MCF 10A (cell line): ENCODE data around the gene GTF3C5. TPM values are rescaled to one million over a fixed set of nuclear protein-coding genes. Genes with fewer than 3 reads are reported as not detected.
A peak's percentile ranks its signal among the peaks of the same experiment; 100 is the strongest.

Experiments used
- BruUV-seq: library from RNA; stranded (reverse); fragments of 400-500 nt; replicated peaks from 2 replicates; lab custom pipeline; 2021; lab: Mats Ljungman, UMichigan
- CTCF ChIA-PET: fragments of 300-600 bp; sonication (Branson Sonifier 250); formaldehyde crosslinking; extraction: SDS; loops from one replicate; lab custom pipeline; 2021; ENCODE audit warnings: antibody characterized with exemption, inconsistent platforms; lab: Yijun Ruan, JAX
- POLR2A ChIA-PET: fragments of 300-600, 350-650 bp; sonication (Branson Sonifier 250); formaldehyde crosslinking; extraction: SDS; loops from one replicate; lab custom pipeline; 2020; ENCODE audit warnings: antibody characterized with exemption, inconsistent platforms; lab: Yijun Ruan, JAX
- DNase-seq: peaks from one replicate; pipeline ENCODE4 v3.0.0-alpha.2; 2018; ENCODE audit not compliant: unreplicated experiment
- H3K27ac Mint-ChIP-seq: one replicate; pipeline ENCODE4 v1.8.0; 2022; ENCODE audit warnings: mild to moderate bottlenecking, low read depth, mixed read lengths; ENCODE audit not compliant: unreplicated experiment
- H3K27me3 Mint-ChIP-seq: one replicate; pipeline ENCODE4 v1.8.0; 2022; ENCODE audit warnings: mixed read lengths; ENCODE audit not compliant: insufficient read depth, unreplicated experiment
- H3K36me3 Mint-ChIP-seq: one replicate; pipeline ENCODE4 v1.8.0; 2022; ENCODE audit warnings: mild to moderate bottlenecking, moderate library complexity, mixed read lengths; ENCODE audit not compliant: insufficient read depth, unreplicated experiment
- H3K4me1 Mint-ChIP-seq: one replicate; pipeline ENCODE4 v1.8.0; 2022; ENCODE audit warnings: mixed read lengths; ENCODE audit not compliant: insufficient read depth, unreplicated experiment
- H3K4me3 Mint-ChIP-seq: one replicate; pipeline ENCODE4 v1.8.0; 2022; ENCODE audit warnings: mild to moderate bottlenecking, moderate library complexity, mixed read lengths; ENCODE audit not compliant: unreplicated experiment
- H3K9me3 Mint-ChIP-seq: one replicate; pipeline ENCODE4 v1.8.0; 2022; ENCODE audit warnings: mixed read lengths; ENCODE audit not compliant: unreplicated experiment
- intact Hi-C: fragments of 100-400 bp; cut with micrococcal nuclease; formaldehyde crosslinking; loops from 2 replicates; pipeline ENCODE4 v1.14.1; 2022
- microRNA-seq: library from miRNA; unstranded; fragments of <30 nt; microRNA quantifications from one replicate; pipeline ENCODE4 v1.2.0, GENCODE V29; 2022
- total RNA-seq: library from RNA; stranded (reverse); gene quantifications from 2 replicates; pipeline ENCODE4 v1.2.3, GENCODE V29; 2022
- TF ChIP-seq, protein P1 (sequence below): fragments of 200-600 bp; IDR thresholded peaks from one replicate; pipeline ENCODE4 v1.8.0; 2022; ENCODE audit warnings: antibody characterized with exemption, mild to moderate bottlenecking; ENCODE audit not compliant: unreplicated experiment

Gene GTF3C5
- total RNA-seq, 1 experiment from 2014 or later, result 55.4 TPM

- TF ChIP-seq, protein P1, sequence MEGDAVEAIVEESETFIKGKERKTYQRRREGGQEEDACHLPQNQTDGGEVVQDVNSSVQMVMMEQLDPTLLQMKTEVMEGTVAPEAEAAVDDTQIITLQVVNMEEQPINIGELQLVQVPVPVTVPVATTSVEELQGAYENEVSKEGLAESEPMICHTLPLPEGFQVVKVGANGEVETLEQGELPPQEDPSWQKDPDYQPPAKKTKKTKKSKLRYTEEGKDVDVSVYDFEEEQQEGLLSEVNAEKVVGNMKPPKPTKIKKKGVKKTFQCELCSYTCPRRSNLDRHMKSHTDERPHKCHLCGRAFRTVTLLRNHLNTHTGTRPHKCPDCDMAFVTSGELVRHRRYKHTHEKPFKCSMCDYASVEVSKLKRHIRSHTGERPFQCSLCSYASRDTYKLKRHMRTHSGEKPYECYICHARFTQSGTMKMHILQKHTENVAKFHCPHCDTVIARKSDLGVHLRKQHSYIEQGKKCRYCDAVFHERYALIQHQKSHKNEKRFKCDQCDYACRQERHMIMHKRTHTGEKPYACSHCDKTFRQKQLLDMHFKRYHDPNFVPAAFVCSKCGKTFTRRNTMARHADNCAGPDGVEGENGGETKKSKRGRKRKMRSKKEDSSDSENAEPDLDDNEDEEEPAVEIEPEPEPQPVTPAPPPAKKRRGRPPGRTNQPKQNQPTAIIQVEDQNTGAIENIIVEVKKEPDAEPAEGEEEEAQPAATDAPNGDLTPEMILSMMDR, result no peak
Measured at GRCh38 chr9:133106511-133107244, 75.9 kb downstream of the GTF3C5 start.

DNA sequence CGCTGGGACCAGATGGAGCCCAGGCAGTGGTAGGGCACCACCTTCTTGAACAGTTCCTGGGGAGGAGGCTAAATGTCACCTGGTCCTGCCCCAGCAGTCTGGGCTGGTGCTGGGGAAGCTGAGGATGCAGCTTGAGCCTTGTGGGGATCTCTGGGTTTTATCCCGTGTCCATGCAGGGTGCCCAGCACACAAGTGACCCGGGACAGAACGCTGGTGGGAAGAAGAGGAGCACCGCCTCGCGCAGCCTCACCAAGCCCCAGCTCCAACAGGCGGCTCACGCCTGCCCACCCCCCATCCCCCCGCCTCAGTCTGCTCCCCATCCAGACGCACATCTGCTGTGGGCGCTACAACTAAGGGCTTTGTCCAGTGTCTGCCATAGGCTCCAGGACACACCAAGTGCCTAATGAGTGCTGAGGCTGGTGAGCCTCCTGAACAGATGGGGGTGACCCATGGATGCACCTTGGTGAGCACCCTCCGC lies 76.5 kb downstream of the GTF3C5 start:
- no TSS peak for BruUV-seq
- Mint-ChIP-seq H3K4me1 (no peaks in the 10 kb centered on the region), H3K27me3 (no peaks in the 10 kb centered on the region), H3K4me3 (no peak overlapping the region), H3K9me3 (no peaks in the 10 kb centered on the region), H3K27ac (no peak overlapping the region), H3K36me3 (peaks cover 47% of the 10 kb centered on the region)
- ChIA-PET CTCF (interaction anchor here (0.6 to 10.7 kb wide), 4 partner anchors 9 to 1696 kb away, joined by 3 to 183 read pairs (median 4); no protein-coding TSS in a partner anchor), POLR2A (interaction anchor here (0.7 kb wide), 1 partner anchor 41 kb away, joined by 3 read pairs; no protein-coding TSS in a partner anchor)
- TF ChIP-seq, protein P1, result no peak
- no peak for DNase-seq
- intact Hi-C loops, result no loop called here

More at GRCh38 chr9:133106511-133107244, 75.9 kb downstream of the GTF3C5 start:
- Mint-ChIP-seq H3K9me3 (no peaks in the 10 kb centered on the region), H3K4me1 (no peaks in the 10 kb centered on the region), H3K4me3 (no peak overlapping the region), H3K27ac (no peak overlapping the region), H3K27me3 (no peaks in the 10 kb centered on the region), H3K36me3 (peaks cover 47% of the 10 kb centered on the region)
- BruUV-seq, result no TSS peak
- CTCF ChIA-PET, result interaction anchor here (10.7 kb wide), 1 partner anchor 40 kb away, joined by 183 read pairs; no protein-coding TSS in a partner anchor
- POLR2A ChIA-PET, result interaction anchor here (0.6 to 0.7 kb wide), 2 partner anchors 27 to 42 kb away, joined by 3 read pairs; no protein-coding TSS in a partner anchor
- no peak for DNase-seq
- intact Hi-C loops, result no loop called here

Small RNA genes lying within 50 kb of the gene (microRNA-seq; reads per million reads assigned to microRNA genes)
- 5.4 reads per million, percentile 38 among the genes with 10 or more reads in this experiment for gene MIR6877

Other genes with a start within 250 kb of the GTF3C5 start
- 0.42 and 1.1 TPM in 2 replicates for gene AK8, start 152.7 kb upstream of the GTF3C5 start, total RNA-seq
- gene SPACA9, start 152.1 kb upstream of the GTF3C5 start, total RNA-seq, result 4.4 and 8.0 TPM in 2 replicates
- gene TSC1, start 86.4 kb upstream of the GTF3C5 start, total RNA-seq, result 36.6 and 48.5 TPM in 2 replicates
- gene GFI1B, start 52.3 kb upstream of the GTF3C5 start, total RNA-seq, result not detected in 2 replicates
- gene CEL, start 31.0 kb downstream of the GTF3C5 start, total RNA-seq, result 1.4 and 1.9 TPM in 2 replicates
- gene RALGDS, start 90.2 kb downstream of the GTF3C5 start, total RNA-seq, result 14.2 and 15.4 TPM in 2 replicates
- gene GBGT1, start 132.9 kb downstream of the GTF3C5 start, total RNA-seq, result not detected in 2 replicates
- not detected in 2 replicates for gene OBP2B, start 178.3 kb downstream of the GTF3C5 start, total RNA-seq
- gene ABO, start 244.2 kb downstream of the GTF3C5 start, total RNA-seq, result not detected in 2 replicates